HAP-1 (cell line): ENCODE data around the gene GOLGA3.
A peak's percentile ranks its signal among the peaks of the same experiment; 100 is the strongest.
"Not testable (repeated sequence)": the region's sequence is repeated elsewhere in the genome, so short reads cannot be mapped to it uniquely, and the experiment has no call there.

ENCODE experiments used
- DNase-seq, 2 experiments: peaks; one replicate each; pipeline ENCODE4 v3.0.0-alpha.2; 2016 to 2020; ENCODE audit warnings: low spot score in 2 of 2
- H3K27me3 ChIP-seq: fragments of 250-450 bp; sonication (Bioruptor Pico); 2 replicates; pipeline ENCODE4 v1.5.1; 2020; ENCODE audit warnings: low read depth, mild to moderate bottlenecking, moderate library complexity
- H3K36me3 ChIP-seq: fragments of 250-450 bp; sonication (Bioruptor Pico); replicated peaks from 2 replicates; pipeline ENCODE4 v1.5.1; 2020; ENCODE audit warnings: mild to moderate bottlenecking
- H3K4me1 ChIP-seq: fragments of 250-450 bp; sonication (Bioruptor Pico); 2 replicates; pipeline ENCODE4 v1.5.1; 2020; ENCODE audit warnings: mild to moderate bottlenecking
- H3K4me3 ChIP-seq: fragments of 250-450 bp; sonication (Bioruptor Pico); 2 replicates; pipeline ENCODE4 v1.5.1; 2020; ENCODE audit warnings: mild to moderate bottlenecking, moderate library complexity
- H3K9me3 ChIP-seq: fragments of 250-450 bp; sonication (Bioruptor Pico); 2 replicates; pipeline ENCODE4 v1.5.1; 2020; ENCODE audit warnings: mild to moderate bottlenecking, moderate library complexity
- in situ Hi-C: fragments of 300-500 bp; cut with MboI; formaldehyde crosslinking; loops from 3 replicates; pipeline ENCODE4 v1.14.3; 2020; ENCODE audit warnings: low sequenced_read_pairs, inconsistent platforms, mixed read lengths

Gene GOLGA3

DNA sequence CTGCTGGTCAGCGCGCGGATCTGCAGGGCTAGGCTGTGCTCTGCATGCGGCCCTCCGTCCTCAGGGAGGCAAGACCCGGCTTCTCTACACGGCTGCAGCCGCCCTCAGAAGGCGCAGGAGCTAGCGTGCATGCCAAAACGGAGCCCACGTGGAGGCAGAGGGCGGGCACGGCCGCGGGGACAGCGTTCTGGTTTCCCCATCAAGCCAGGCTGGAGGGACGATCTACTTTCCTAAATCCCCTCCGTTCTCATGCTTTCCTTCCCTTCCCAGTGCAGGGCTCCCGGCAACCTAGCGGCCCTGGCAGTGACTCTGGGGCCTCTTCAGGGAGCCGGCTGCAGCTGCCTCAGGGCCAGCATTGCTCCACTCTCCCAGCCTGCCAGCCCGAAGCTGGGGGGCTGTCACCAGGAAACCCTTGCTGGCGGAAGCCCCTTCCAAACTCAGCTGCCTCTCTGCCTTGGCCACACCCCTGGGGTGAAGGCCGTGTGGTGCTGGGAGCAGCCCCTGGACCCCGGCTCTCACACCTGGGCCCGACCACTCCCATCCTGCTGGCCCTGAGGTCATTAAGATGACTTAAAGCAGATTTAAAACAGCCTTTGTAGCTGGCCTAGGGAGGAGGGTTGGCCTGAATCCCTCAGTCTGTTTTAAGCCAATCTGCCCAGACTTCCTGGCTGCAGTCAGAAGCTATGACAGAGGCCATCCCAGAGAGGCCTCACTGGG lies 9.2 kb upstream of the GOLGA3 start:
- no peaks in the 10 kb centered on the region for H3K4me1 ChIP-seq
- no peaks in the 10 kb centered on the region for H3K27me3 ChIP-seq
- no peak for DNase-seq
- in situ Hi-C loops, result no loop called here
- H3K4me3 ChIP-seq, result no peak overlapping the region
- no peaks in the 10 kb centered on the region for H3K36me3 ChIP-seq
- no peaks in the 10 kb centered on the region for H3K9me3 ChIP-seq

DNA sequence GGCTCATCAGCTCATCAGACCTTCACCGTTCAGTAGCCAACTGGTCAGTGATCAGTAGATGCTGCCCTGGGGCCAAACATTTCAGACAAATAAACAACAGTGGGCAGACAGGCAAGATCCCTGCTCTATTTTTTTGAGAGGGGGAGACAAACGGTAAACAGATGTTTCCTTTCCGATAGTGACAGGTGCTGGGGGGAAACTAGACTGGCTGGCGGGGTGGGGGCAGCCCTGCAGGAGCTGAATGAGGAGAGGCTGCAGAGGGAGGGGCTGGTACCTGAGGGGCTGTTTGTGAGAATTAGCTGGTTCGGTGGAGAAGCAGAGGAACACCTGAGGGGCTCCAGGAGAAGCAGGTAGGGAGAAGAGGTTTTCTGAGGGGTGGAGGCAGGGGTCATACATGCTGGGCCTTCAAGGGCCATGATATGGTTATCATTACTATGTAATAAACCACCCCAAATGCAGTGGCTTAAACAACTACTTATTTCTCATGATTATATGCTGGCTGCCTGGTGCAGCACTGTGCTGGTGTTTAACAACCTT lies 8.2 kb upstream of the GOLGA3 start:
- H3K27me3 ChIP-seq, result no peaks in the 10 kb centered on the region
- in situ Hi-C loops, result no loop called here
- DNase-seq, result no peak
- no peaks in the 10 kb centered on the region for H3K36me3 ChIP-seq
- H3K4me3 ChIP-seq, result no peak overlapping the region
- H3K4me1 ChIP-seq, result no peaks in the 10 kb centered on the region
- no peaks in the 10 kb centered on the region for H3K9me3 ChIP-seq

DNA sequence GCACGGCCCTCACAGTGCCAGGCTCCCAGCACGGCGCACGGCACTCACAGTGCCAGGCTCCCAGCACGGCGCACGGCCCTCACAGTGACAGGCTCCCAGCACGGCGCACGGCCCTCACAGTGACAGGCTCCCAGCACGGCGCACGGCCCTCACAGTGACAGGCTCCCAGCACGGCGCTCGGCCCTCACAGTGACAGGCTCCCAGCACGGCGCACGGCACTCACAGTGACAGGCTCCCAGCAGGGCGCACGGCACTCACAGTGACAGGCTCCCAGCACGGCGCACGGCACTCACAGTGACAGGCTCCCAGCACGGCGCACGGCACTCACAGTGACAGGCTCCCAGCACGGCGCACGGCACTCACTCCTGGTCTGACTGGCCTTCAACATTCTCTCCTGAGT lies 7.6 kb upstream of the GOLGA3 start:
- H3K27me3 ChIP-seq, H3K36me3 ChIP-seq, in situ Hi-C loops: not testable (repeated sequence)

DNA sequence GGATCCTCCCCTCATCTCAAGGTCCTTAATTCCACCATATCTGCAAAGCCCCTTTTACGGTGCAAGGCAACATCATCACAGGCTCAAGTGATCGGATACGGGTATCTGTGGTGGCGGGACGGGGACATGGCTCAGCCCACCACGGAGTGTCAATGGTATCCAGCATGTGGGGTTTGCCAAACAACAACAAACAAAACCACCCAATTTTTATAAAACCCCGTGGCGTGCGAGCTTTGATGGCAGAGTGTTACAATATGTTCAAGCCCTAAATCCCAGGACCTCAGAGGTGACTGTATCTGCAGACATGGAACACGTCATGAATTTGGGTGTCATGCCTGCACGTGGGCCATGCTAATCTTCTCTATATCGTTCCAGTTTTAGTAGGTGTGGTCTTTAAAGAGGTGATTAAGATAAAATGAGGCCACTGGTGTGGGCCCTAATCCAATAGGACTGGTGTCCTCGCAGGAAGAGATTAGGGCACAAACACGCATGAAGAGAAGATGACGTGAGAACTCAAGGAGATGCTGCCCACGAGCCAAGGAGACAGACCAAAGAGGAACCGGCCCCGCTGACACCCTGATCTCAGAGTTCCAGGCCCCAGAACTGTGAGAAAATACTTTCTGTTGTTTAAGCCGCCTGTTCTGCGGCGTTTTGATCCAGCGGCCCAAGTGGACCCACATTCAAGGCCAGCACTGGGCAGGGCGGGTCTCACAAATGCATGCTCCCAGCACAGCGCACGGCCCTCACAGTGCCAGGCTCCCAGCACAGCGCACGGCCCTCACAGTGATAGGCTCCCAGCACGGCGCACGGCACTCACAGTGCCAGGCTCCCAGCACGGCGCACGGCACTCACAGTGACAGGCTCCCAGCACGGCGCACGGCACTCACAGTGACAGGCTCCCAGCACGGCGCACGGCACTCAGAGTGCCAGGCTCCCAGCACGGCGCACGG lies 6.7 kb upstream of the GOLGA3 start:
- H3K27me3 ChIP-seq, result no peaks in the 10 kb centered on the region
- in situ Hi-C loops, result no loop called here
- H3K9me3 ChIP-seq, result no peaks in the 10 kb centered on the region
- no peak overlapping the region for H3K4me3 ChIP-seq
- H3K36me3 ChIP-seq, result no peaks in the 10 kb centered on the region
- no peaks in the 10 kb centered on the region for H3K4me1 ChIP-seq
- no peak for DNase-seq

More for the DNA sequence above, 7.6 kb upstream of the GOLGA3 start:
- H3K4me3 ChIP-seq, H3K4me1 ChIP-seq, H3K9me3 ChIP-seq, DNase-seq: not testable (repeated sequence)

DNA sequence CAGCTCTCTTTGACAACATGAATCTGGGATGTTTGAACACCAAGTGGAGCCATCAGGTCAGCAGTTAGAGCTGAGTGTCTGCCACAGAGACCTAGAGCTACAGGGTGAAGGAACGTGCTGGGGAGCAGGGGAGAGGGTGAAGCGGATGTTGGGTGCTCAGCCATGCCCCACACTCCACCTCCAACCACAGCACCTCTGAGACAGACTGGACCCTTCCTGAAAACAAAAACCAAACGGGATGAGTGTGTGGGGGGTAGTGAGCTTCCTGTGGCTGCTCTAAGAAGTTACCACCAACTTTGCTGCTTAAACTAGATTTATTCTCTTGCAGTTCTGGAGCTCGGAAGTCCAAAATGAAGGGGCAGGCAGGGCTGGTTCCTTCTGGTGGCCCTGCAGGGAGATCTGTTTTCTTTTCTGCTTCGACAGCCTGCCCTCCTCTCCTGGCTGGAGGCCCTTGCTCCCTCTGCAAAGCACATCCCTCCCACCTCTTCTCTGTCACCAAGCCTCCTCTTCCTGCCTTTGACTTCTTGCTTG lies 5.6 kb upstream of the GOLGA3 start:
- H3K27me3 ChIP-seq, result no peaks in the 10 kb centered on the region
- peaks cover 2% of the 10 kb centered on the region; the same call in 1 of the 2 replicates for H3K4me1 ChIP-seq
- peaks cover 4% of the 10 kb centered on the region; the same call in 1 of the 2 replicates for H3K9me3 ChIP-seq
- no peak overlapping the region for H3K4me3 ChIP-seq
- in situ Hi-C loops, result no loop called here
- no peak for DNase-seq
- no peaks in the 10 kb centered on the region for H3K36me3 ChIP-seq

DNA sequence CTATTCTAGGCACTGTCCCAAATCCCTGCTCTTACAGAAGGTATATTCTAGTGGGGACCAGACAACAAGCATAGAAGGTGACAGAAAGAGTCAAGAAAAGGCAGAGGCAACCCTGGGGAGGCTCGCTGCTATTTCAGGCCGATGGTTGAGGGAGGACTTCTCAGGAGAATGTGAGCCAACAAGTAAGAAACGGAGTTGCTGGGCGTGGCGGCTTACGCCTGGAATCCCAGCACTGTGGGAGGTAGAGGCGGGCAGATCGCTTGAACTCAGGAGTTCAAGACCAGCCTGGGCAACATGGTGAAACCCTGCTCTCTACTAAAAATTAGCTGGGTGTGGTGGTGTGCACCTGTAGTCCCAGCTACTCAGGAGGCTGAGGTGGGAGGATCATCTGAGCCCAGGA lies 4.7 kb upstream of the GOLGA3 start:
- peaks cover 3% of the 10 kb centered on the region; the same call in 1 of the 2 replicates for H3K4me1 ChIP-seq
- peaks cover 4% of the 10 kb centered on the region; the same call in 1 of the 2 replicates for H3K9me3 ChIP-seq
- in situ Hi-C loops, result no loop called here
- 0 out of 2 replicates have a peak, but pooled peaks cover under 1% of the 10 kb centered on the region for H3K36me3 ChIP-seq
- no peak overlapping the region for H3K4me3 ChIP-seq
- no peak for DNase-seq
- H3K27me3 ChIP-seq, result no peaks in the 10 kb centered on the region

DNA sequence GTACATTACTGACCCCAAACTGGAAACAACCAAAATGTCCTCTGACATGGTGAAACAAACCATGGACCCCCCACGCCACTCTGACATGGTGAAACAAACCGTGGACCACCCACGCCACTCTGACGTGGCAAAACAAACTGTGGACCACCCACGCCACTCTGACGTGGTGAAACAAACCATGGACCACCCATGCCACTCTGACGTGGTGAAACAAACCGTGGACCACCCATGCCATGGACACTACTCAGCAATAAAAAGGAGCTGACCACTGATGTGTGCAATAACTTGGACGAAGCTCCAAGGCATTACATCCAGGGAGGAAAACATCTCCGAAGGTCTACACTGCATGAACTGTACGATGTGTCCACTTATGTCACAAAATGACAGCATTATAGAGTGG lies 3.1 kb upstream of the GOLGA3 start:
- Histone ChIP-seq H3K36me3 (peaks cover 9% of the 10 kb centered on the region), H3K4me1 (peaks cover 5% of the 10 kb centered on the region; the same call in 1 of the 2 replicates), H3K9me3 (peaks cover 4% of the 10 kb centered on the region; the same call in 1 of the 2 replicates), H3K27me3 (no peaks in the 10 kb centered on the region), H3K4me3 (no peak overlapping the region)
- in situ Hi-C loops, result no loop called here
- DNase-seq, result no peak

DNA sequence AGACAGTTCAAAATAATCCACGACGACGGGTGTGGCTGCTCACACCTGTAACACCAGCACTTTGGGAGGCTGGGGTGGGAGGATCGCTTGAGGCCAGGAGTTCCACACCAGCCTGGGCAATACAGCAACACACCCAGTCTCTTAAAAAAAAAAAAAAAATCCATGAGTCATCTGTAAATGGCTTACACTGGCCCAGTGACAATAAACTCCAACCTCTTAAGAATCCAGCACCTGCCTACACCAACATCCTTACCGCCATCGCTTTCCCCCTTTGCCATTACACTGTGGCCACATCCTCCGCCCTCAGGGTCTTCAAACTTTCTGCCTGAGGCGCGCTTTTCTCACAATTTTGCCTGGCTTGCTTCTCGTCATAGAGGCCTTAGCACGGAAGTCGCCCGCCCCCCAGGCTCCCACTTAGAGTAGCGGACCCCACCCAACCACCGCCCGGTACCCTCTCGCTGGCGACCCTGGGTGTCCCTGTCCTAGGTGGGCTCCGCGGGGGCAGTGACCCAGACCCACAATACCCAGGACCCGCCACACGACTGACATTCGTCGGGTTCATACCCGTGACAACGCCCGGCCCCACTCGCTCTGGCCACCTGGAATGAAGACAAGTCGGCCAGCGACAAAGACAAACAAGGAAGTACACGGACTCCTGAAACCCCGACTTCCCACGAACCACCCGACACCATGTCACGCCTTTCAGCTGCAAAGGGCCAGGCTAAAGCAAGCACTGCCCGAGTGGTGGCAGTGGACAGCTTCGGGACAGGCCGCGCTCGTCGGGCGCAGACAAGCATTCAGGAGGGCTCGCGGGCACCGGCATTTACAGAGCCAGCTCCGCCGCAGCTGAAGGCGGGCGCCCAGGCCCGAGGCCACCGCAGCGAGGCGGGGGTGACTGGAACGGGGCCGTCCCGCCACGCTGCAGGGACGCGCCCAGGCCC lies 636 bp downstream of the GOLGA3 start:
- H3K27me3 ChIP-seq, result no peaks in the 10 kb centered on the region
- DNase-seq, result peak in 1 of 2 experiments; percentile 14
- H3K9me3 ChIP-seq, result peaks cover 4% of the 10 kb centered on the region; the same call in 1 of the 2 replicates
- peak overlapping the region; percentile 78 for H3K4me3 ChIP-seq
- H3K4me1 ChIP-seq, result peaks cover 5% of the 10 kb centered on the region; the same call in 1 of the 2 replicates
- peaks cover 29% of the 10 kb centered on the region for H3K36me3 ChIP-seq
- in situ Hi-C loops, result no loop called here

DNA sequence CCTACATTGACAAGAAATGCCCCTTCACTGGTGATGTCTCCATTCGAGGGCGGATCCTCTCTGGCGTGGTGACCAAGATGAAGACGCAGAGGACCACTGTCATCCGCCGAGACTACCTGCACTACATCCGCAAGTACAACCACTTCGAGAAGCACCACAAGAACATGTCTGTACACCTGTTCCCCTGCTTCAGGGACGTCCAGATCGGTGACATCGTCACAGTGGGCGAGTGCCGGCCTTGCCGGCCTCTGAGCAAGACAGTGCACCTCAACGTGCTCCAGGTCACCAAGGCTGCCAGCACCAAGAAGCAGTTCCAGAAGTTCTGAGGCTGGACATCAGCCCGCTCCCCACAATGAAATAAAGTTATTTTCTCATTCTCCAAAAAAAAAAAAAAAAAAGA lies 2.8 kb downstream of the GOLGA3 start:
- peaks cover 5% of the 10 kb centered on the region; the same call in 1 of the 2 replicates for H3K4me1 ChIP-seq
- H3K36me3 ChIP-seq, result peaks cover 41% of the 10 kb centered on the region
- no peak overlapping the region for H3K4me3 ChIP-seq
- in situ Hi-C loops, result no loop called here
- no peak for DNase-seq
- H3K9me3 ChIP-seq, result peaks cover 4% of the 10 kb centered on the region; the same call in 1 of the 2 replicates
- no peaks in the 10 kb centered on the region for H3K27me3 ChIP-seq

DNA sequence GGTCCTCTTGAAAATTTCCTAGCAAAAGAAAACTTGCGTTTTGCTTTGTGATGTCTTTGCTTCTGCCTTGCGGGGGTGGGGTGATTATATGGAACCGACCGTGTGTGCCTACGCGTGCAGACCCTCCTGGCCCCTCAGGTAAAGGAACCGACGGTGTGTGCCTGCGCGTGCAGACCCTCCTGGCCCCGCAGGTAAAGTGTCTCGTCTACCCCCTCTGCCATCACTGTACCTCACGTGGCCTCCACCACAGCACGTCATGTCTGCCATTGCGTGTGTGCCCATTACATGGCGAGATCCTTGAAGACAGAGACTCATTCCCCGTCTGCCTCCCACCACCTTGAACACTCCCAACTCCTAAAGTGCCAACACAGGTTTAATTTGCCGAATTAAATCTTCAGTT lies 3.6 kb downstream of the GOLGA3 start:
- in situ Hi-C loops, result no loop called here
- H3K27me3 ChIP-seq, result no peaks in the 10 kb centered on the region
- H3K36me3 ChIP-seq, result peaks cover 49% of the 10 kb centered on the region
- H3K9me3 ChIP-seq, result peaks cover 4% of the 10 kb centered on the region; the same call in 1 of the 2 replicates
- no peak for DNase-seq
- H3K4me3 ChIP-seq, result no peak overlapping the region
- peaks cover 5% of the 10 kb centered on the region; the same call in 1 of the 2 replicates for H3K4me1 ChIP-seq

DNA sequence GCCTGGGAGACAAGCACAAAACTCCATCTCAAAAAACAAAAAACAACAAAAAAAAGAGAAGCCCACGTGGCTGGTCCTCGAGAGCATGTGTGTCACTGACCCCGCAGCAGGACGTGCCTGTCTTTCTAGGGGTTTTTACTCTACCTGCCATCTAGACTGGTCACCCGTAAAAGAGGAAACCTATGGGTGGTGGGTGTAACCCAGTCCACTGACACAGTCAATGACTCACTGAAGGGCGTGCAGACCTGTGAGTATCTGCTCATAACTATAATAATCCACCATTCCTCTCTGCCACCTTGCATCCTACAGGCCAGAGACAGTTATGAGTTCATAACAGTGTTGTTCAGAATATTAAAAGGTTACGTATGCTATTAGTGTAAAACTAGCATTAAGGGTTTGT lies 4.6 kb downstream of the GOLGA3 start:
- Histone ChIP-seq H3K9me3 (no peaks in the 10 kb centered on the region), H3K4me3 (no peak overlapping the region), H3K27me3 (no peaks in the 10 kb centered on the region), H3K36me3 (peaks cover 56% of the 10 kb centered on the region), H3K4me1 (0 out of 2 replicates have a peak, but pooled peaks cover 2% of the 10 kb centered on the region)
- no peak for DNase-seq
- in situ Hi-C loops, result no loop called here

DNA sequence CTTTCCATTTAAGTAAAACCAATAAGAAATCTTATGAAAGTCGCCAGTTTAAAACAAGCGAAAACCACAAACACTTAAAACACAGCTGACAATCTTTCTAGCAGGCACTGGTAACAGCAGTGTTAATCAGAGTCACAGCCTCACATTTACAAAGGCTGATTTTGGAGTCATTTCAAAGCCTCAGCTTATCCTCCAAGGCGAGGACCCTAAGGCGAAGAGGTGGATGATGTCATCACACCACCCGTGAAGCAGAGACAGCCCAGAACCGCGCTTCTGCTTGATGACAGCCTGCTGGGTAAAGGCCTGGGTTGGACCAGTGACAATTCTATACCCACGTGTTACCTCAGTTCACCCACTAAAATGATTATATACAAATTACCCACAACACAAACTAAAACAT lies 10.1 kb downstream of the GOLGA3 start:
- Histone ChIP-seq H3K4me1 (no peaks in the 10 kb centered on the region), H3K27me3 (no peaks in the 10 kb centered on the region), H3K9me3 (no peaks in the 10 kb centered on the region), H3K36me3 (peaks cover 63% of the 10 kb centered on the region), H3K4me3 (no peak overlapping the region)
- in situ Hi-C loops, result no loop called here
- DNase-seq, result no peak

DNA sequence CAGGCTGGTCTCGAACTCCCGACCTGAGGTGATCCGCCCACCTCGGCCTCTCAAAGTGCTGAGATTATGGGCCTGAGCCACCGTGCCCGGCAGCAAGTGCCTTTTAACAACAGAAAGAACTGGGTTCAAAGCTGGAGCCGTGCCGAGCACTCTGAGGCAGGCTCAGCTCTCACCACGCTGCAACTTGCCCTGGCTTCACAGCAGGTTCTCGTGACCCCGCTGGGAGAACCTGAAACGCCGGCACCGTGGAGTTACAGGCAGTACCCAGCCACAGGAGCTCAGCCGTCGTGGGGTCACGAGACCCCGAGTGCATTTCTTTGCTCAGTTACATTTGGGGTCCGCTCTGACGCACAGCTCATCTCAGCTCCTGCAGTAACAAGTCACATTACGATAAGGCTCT lies 14.4 kb downstream of the GOLGA3 start:
- no peak for DNase-seq
- H3K4me1 ChIP-seq, result no peaks in the 10 kb centered on the region
- H3K27me3 ChIP-seq, result no peaks in the 10 kb centered on the region
- H3K36me3 ChIP-seq, result peaks cover 63% of the 10 kb centered on the region
- H3K9me3 ChIP-seq, result no peaks in the 10 kb centered on the region
- no peak overlapping the region for H3K4me3 ChIP-seq
- in situ Hi-C loops, result no loop called here
